Liver (tissue), 9 donors: ENCODE results near the gene AOPEP. TPM values are rescaled to one million over a fixed set of nuclear protein-coding genes. Genes with fewer than 3 reads are reported as not detected.

Experiments used
- DNase-seq: peaks from one replicate; pipeline ENCODE4 v3.0.0-alpha.2; 2017; ENCODE audit warnings: low spot score
- H3K27ac ChIP-seq, 2 donors: one replicate each; pipeline ENCODE4 v1.7.0; 2013; ENCODE audit warnings: inconsistent platforms in 2 of 2, low read length in 2 of 2, control low read depth in 1 of 2, low read depth in 1 of 2, mild to moderate bottlenecking in 1 of 2
- H3K27me3 ChIP-seq, 4 donors: one replicate each; pipeline versions ENCODE4 v1.6.1 to v1.7.0; 2013; ENCODE audit warnings: low read length in 3 of 4, inconsistent platforms in 1 of 4, mild to moderate bottlenecking in 1 of 4, moderate library complexity in 1 of 4; ENCODE audit not compliant: control insufficient read depth in 4 of 4, insufficient read depth in 4 of 4
- H3K36me3 ChIP-seq, 4 donors: one replicate each; pipeline versions ENCODE4 v1.6.1 to v1.7.0; 2013; ENCODE audit warnings: low read length in 3 of 4, mild to moderate bottlenecking in 3 of 4, low read depth in 1 of 4, moderate library complexity in 1 of 4; ENCODE audit not compliant: control insufficient read depth in 4 of 4, insufficient read depth in 3 of 4
- H3K4me1 ChIP-seq, 4 donors: one replicate each; pipeline versions ENCODE4 v1.6.1 to v1.7.0; 2013; ENCODE audit warnings: low read length in 3 of 4, mild to moderate bottlenecking in 3 of 4, moderate library complexity in 1 of 4; ENCODE audit not compliant: control insufficient read depth in 4 of 4, insufficient read depth in 4 of 4
- H3K4me3 ChIP-seq, 3 donors: one replicate each; pipeline versions ENCODE4 v1.6.1 to v1.7.0; 2013; ENCODE audit warnings: low read length in 3 of 3, control low read depth in 1 of 3, low read depth in 1 of 3, mild to moderate bottlenecking in 1 of 3
- H3K9ac ChIP-seq, 2 donors: one replicate each; pipeline ENCODE4 v1.7.0; 2013; ENCODE audit warnings: low read length in 2 of 2, mild to moderate bottlenecking in 2 of 2, moderate library complexity in 2 of 2, control low read depth in 1 of 2, low read depth in 1 of 2
- H3K9me3 ChIP-seq, 4 donors: one replicate each; pipeline versions ENCODE4 v1.6.1 to v1.7.0; 2013; ENCODE audit warnings: low read length in 3 of 4; ENCODE audit not compliant: control insufficient read depth in 4 of 4
- EGR1 ChIP-seq, 2 donors: IDR thresholded peaks; 2 replicates each; pipeline ENCODE4 v1.6.1; 2016 to 2018; ENCODE audit warnings: antibody characterized with exemption in 2 of 2, low read depth in 2 of 2
- FOXA2 ChIP-seq: IDR thresholded peaks from 2 replicates; pipeline ENCODE4 v1.6.1; 2016; ENCODE audit warnings: antibody characterized with exemption
- GABPA ChIP-seq, 2 donors: IDR thresholded peaks in 1 of 2; conservative IDR thresholded peaks in 1 of 2; 2 replicates each; pipeline ENCODE4 v1.6.1; 2016; ENCODE audit warnings: antibody characterized with exemption in 2 of 2, mild to moderate bottlenecking in 1 of 2, moderate library complexity in 1 of 2
- HNF4A ChIP-seq, 2 donors: conservative IDR thresholded peaks; 2 replicates each; pipeline ENCODE4 v1.6.1; 2016; ENCODE audit warnings: antibody characterized with exemption in 2 of 2, mild to moderate bottlenecking in 2 of 2
- HNF4G ChIP-seq: IDR thresholded peaks from 2 replicates; pipeline ENCODE4 v1.6.1; 2016; ENCODE audit warnings: antibody characterized with exemption
- NR2F2 ChIP-seq: IDR thresholded peaks from 2 replicates; pipeline ENCODE4 v1.6.1; 2016; ENCODE audit warnings: antibody characterized with exemption
- RAD21 ChIP-seq, 2 donors: IDR thresholded peaks; 2 replicates each; pipeline ENCODE4 v1.6.1; 2016; ENCODE audit warnings: antibody characterized with exemption in 2 of 2, mild to moderate bottlenecking in 2 of 2
- REST ChIP-seq: IDR thresholded peaks from 2 replicates; pipeline ENCODE4 v1.6.1; 2016; ENCODE audit warnings: antibody characterized with exemption, mild to moderate bottlenecking
- RXRA ChIP-seq, 2 donors: IDR thresholded peaks; 2 replicates each; pipeline ENCODE4 v1.6.1; 2017 to 2018; ENCODE audit warnings: antibody characterized with exemption in 2 of 2, mild to moderate bottlenecking in 1 of 2
- SP1 ChIP-seq: IDR thresholded peaks from 2 replicates; pipeline ENCODE4 v1.6.1; 2018; ENCODE audit warnings: antibody characterized with exemption, mild to moderate bottlenecking
- TAF1 ChIP-seq: conservative IDR thresholded peaks from 2 replicates; pipeline ENCODE4 v1.6.1; 2016; ENCODE audit warnings: antibody characterized with exemption, mild to moderate bottlenecking
- YY1 ChIP-seq: IDR thresholded peaks from 2 replicates; pipeline ENCODE4 v1.6.1; 2016; ENCODE audit warnings: antibody characterized with exemption, mild to moderate bottlenecking
- WGBS: extraction: QIAGEN DNeasy Blood & Tissue Kit; methylation state at CpG from one replicate; pipeline ENCODE4 v1.1.7; 2013; 5-methylcytosine and 5-hydroxymethylcytosine counted together
- polyA plus RNA-seq, 2 donors: library from polyadenylated mRNA; stranded (reverse) in 1 of 2; unstranded in 1 of 2; fragments of 200-250 nt in 1 of 2; fragments of >200 nt in 1 of 2; fragmentation: Nextera tagmentation in 1 of 2; extraction: Ambion mirVana in 1 of 2; gene quantifications; one replicate each; pipeline versions ENCODE4 v1.2.1 to v1.2.3, GENCODE V29; 2013 to 2015
- total RNA-seq, 2 donors: library from RNA; depleted of rRNA; stranded (reverse); fragments of >200 nt; gene quantifications; one replicate each; pipeline ENCODE4 v1.2.3, GENCODE V29; 2014
- TF ChIP-seq, protein P1 (sequence below): fragments of 150-350 bp; IDR thresholded peaks from 2 replicates; pipeline ENCODE4 v1.5.1; 2017; ENCODE audit warnings: improper control_type of control experiment, low read depth, low read length; ENCODE audit not compliant: missing input control
- TF ChIP-seq, protein P2 (sequence below): IDR thresholded peaks from 2 replicates; pipeline ENCODE4 v1.6.1; 2016; ENCODE audit warnings: antibody characterized with exemption
- TF ChIP-seq, protein P3 (sequence below): IDR thresholded peaks from 2 replicates; pipeline ENCODE4 v1.6.1; 2016; ENCODE audit warnings: antibody characterized with exemption
- donor health status: healthy.
- donor health status: healthy.
- donor health status: healthy.
- donor health status: healthy.
- donor health status: healthy.

The AOPEP gene
- total and polyA plus RNA-seq, 4 donors, result 22.2 to 77.1 (median 34.8) TPM

- Histone ChIP-seq H3K4me3 (no peak overlapping the region), H3K9me3 (no peaks in the 10 kb centered on the region), H3K9ac (no peak overlapping the region), H3K27me3 (no peaks in the 10 kb centered on the region), H3K27ac (no peak overlapping the region), H3K4me1 (peaks cover 1 to 9% (median 6%) of the 10 kb centered on the region in 4 donors), H3K36me3 (peaks cover 0 to 3% (median 0%) of the 10 kb centered on the region in 4 donors)
- WGBS, result 89% methylated on average over 5 of the region's 5 CpGs
- TF ChIP-seq, protein P1, sequence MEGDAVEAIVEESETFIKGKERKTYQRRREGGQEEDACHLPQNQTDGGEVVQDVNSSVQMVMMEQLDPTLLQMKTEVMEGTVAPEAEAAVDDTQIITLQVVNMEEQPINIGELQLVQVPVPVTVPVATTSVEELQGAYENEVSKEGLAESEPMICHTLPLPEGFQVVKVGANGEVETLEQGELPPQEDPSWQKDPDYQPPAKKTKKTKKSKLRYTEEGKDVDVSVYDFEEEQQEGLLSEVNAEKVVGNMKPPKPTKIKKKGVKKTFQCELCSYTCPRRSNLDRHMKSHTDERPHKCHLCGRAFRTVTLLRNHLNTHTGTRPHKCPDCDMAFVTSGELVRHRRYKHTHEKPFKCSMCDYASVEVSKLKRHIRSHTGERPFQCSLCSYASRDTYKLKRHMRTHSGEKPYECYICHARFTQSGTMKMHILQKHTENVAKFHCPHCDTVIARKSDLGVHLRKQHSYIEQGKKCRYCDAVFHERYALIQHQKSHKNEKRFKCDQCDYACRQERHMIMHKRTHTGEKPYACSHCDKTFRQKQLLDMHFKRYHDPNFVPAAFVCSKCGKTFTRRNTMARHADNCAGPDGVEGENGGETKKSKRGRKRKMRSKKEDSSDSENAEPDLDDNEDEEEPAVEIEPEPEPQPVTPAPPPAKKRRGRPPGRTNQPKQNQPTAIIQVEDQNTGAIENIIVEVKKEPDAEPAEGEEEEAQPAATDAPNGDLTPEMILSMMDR, result no peak
- TF ChIP-seq YY1 (no peak), FOXA2 (no peak), HNF4G (no peak), REST (no peak), TAF1 (no peak), EGR1 (IDR thresholded peaks at IDR 0.05; ENCODE audit: low read depth in 2 of 2) (no peak), GABPA (IDR thresholded peaks at IDR 0.05 in 1 of 2, conservative IDR thresholded peaks at IDR 0.05 in 1 of 2) (no peak), RAD21 (IDR thresholded peaks at IDR 0.05) (no peak)
- TF ChIP-seq, protein P2, sequence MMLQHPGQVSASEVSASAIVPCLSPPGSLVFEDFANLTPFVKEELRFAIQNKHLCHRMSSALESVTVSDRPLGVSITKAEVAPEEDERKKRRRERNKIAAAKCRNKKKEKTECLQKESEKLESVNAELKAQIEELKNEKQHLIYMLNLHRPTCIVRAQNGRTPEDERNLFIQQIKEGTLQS, result no peak
- DNase-seq, result no peak
Measured at GRCh38 chr9:94960964-94961363, 234.5 kb downstream of the AOPEP start.

DNA sequence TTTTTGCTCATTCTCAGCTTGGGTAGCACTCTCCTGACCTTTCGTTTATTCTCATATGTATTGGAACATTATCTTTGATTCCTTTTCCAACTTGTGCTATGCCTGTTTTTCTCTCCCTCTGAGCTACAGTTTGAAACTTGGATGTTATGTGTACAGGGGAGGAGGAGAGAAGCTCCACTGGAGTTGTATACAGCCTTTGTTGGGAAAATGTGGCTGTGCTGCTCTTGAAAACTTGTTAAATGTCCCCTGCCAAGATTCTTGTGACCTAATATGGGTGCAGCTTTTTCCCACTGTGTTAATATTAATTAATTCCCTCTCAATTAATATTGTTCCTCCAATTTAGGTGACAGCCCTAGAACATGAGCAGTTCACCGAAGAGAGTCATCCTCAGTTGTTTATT, 235.4 kb downstream of the AOPEP start:
- no peak for DNase-seq
- H3K27ac ChIP-seq, result no peak overlapping the region
- no peaks in the 10 kb centered on the region for H3K36me3 ChIP-seq
- WGBS, result 88% methylated on average over 2 of the region's 2 CpGs
- no peaks in the 10 kb centered on the region for H3K9me3 ChIP-seq
- TF ChIP-seq REST (no peak), NR2F2 (no peak), FOXA2 (no peak), SP1 (no peak), EGR1 (IDR thresholded peaks at IDR 0.05; ENCODE audit: low read depth in 2 of 2) (no peak), HNF4G (no peak), HNF4A (conservative IDR thresholded peaks at IDR 0.05) (no peak), YY1 (no peak), TAF1 (no peak), RXRA (IDR thresholded peaks at IDR 0.05) (no peak)
- TF ChIP-seq, protein P3, sequence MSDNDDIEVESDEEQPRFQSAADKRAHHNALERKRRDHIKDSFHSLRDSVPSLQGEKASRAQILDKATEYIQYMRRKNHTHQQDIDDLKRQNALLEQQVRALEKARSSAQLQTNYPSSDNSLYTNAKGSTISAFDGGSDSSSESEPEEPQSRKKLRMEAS, result no peak
- TF ChIP-seq, protein P1, result no peak
- no peak overlapping the region for H3K4me3 ChIP-seq
- no peak overlapping the region for H3K9ac ChIP-seq
- H3K27me3 ChIP-seq, result no peaks in the 10 kb centered on the region
- peaks cover 1 to 11% (median 8%) of the 10 kb centered on the region in 4 donors for H3K4me1 ChIP-seq
